Keratinocyte (primary cell): ENCODE results near the gene GALT. TPM values are rescaled to one million over a fixed set of nuclear protein-coding genes. Genes with fewer than 3 reads are reported as not detected.

ENCODE experiments used
- DNase-seq: peaks from one replicate; pipeline ENCODE4 v3.0.0-alpha.2; 2011; ENCODE audit warnings: low read depth, missing footprints, low spot score
- FAIRE-seq: peaks from 2 replicates; lab custom pipeline; 2011; peaks lifted over from hg19 to GRCh38; lab: Jason Lieb, UNC
- H2AFZ ChIP-seq: 2 replicates; pipeline ENCODE4 v1.6.0; 2012; ENCODE audit warnings: low read length, control low read depth, inconsistent platforms; ENCODE audit not compliant: control insufficient read depth
- H3K27ac ChIP-seq: 2 replicates; pipeline ENCODE4 v1.5.1; 2011; ENCODE audit warnings: low read length; ENCODE audit not compliant: control insufficient read depth, insufficient read depth
- H3K27me3 ChIP-seq: 3 replicates; pipeline ENCODE4 v1.6.0; 2011; ENCODE audit warnings: low read length; ENCODE audit not compliant: control insufficient read depth, insufficient read depth; ENCODE audit errors: extremely low read depth
- H3K36me3 ChIP-seq, 2 experiments: 2 replicates in 1 of 2; 3 replicates in 1 of 2; pipeline ENCODE4 v1.5.1; 2011; ENCODE audit warnings: low read length in 2 of 2, mild to moderate bottlenecking in 1 of 2; ENCODE audit not compliant: control insufficient read depth in 2 of 2, insufficient read depth in 2 of 2; ENCODE audit errors: extremely low read depth in 1 of 2
- H3K4me1 ChIP-seq: 3 replicates; pipeline ENCODE4 v1.5.1; 2011; ENCODE audit warnings: low read length; ENCODE audit not compliant: control insufficient read depth, insufficient read depth; ENCODE audit errors: extremely low read depth
- H3K4me2 ChIP-seq: 3 replicates; pipeline ENCODE4 v1.6.0; 2011; ENCODE audit warnings: low read depth, low read length; ENCODE audit not compliant: control insufficient read depth, insufficient read depth; ENCODE audit errors: extremely low read depth
- H3K4me3 ChIP-seq, 3 experiments: fragments of 200-600 bp in 1 of 3; sonication (generic) in 1 of 3; 2 replicates in 2 of 3; 3 replicates in 1 of 3; pipeline ENCODE4 v1.5.1; 2011 to 2016; ENCODE audit warnings: low read length in 3 of 3, mild to moderate bottlenecking in 3 of 3, control low read depth in 2 of 3, inconsistent platforms in 1 of 3, low read depth in 1 of 3, mixed read lengths in 1 of 3, mixed run types in 1 of 3, moderate library complexity in 1 of 3; ENCODE audit not compliant: control insufficient read depth in 2 of 3, insufficient read depth in 2 of 3; ENCODE audit errors: extremely low read depth in 1 of 3
- H3K79me2 ChIP-seq: 2 replicates; pipeline ENCODE4 v1.6.0; 2012; ENCODE audit warnings: low read length; ENCODE audit not compliant: control insufficient read depth, insufficient read depth
- H3K9ac ChIP-seq: 3 replicates; pipeline ENCODE4 v1.6.0; 2011; ENCODE audit warnings: low read length; ENCODE audit not compliant: control insufficient read depth, insufficient read depth; ENCODE audit errors: extremely low read depth
- H3K9me1 ChIP-seq: 3 replicates; pipeline ENCODE4 v1.6.0; 2011; ENCODE audit warnings: low read length; ENCODE audit not compliant: control insufficient read depth, insufficient read depth; ENCODE audit errors: extremely low read depth
- H3K9me3 ChIP-seq: 2 replicates; pipeline ENCODE4 v1.5.1; 2012; ENCODE audit warnings: low read depth, low read length; ENCODE audit not compliant: control insufficient read depth
- H4K20me1 ChIP-seq: 3 replicates; pipeline ENCODE4 v1.6.0; 2011; ENCODE audit warnings: low read length; ENCODE audit not compliant: control insufficient read depth, insufficient read depth; ENCODE audit errors: extremely low read depth
- EZH2 ChIP-seq: IDR thresholded peaks from one replicate; pipeline ENCODE4 v1.6.1; 2012; ENCODE audit warnings: inconsistent platforms, mild to moderate bottlenecking, low read length, moderate library complexity
- dilution Hi-C: fragments of 300-500 bp; cut with MboI; formaldehyde crosslinking; loops from one replicate; pipeline ENCODE4 v1.7.0; 2020; ENCODE audit warnings: low sequenced_read_pairs; ENCODE audit not compliant: extremely low pct_ligation_motif_present
- polyA plus RNA-seq, 5 experiments: library from polyadenylated mRNA; depleted of rRNA in 3 of 5; stranded (reverse) in 3 of 5; stranded (forward) in 1 of 5; unstranded in 1 of 5; fragments of >200 nt; gene quantifications; 1 replicate in 1 of 5; 2 replicates in 3 of 5; 3 replicates in 1 of 5; pipeline versions ENCODE4 v1.2.1 to v1.2.3, GENCODE V29; 2011 to 2012; ENCODE audit warnings: missing spikeins in 2 of 5, low read depth in 1 of 5, low replicate concordance in 1 of 5
- small RNA-seq, 3 experiments: library from RNA; depleted of rRNA; stranded (forward); fragments of <200 nt; gene quantifications; one replicate each; pipeline ENCODE3, GENCODE V24; 2012; ENCODE audit warnings: low read depth in 3 of 3, low replicate concordance in 1 of 3; ENCODE audit not compliant: insufficient read length in 3 of 3
- TF ChIP-seq, protein P1 (sequence below), 3 experiments: IDR thresholded peaks in 1 of 3; conservative IDR thresholded peaks in 1 of 3; optimal IDR thresholded peaks in 1 of 3; 2 replicates in 2 of 3; 3 replicates in 1 of 3; pipeline versions ENCODE3 to v1.5.1; 2011; ENCODE audit warnings: low read length in 3 of 3, mild to moderate bottlenecking in 3 of 3, moderate library complexity in 2 of 3, control low read depth in 1 of 3, inconsistent platforms in 1 of 3; ENCODE audit not compliant: insufficient read depth in 2 of 3; ENCODE audit errors: extremely low read depth in 1 of 3

GALT gene
- polyA plus RNA-seq, 1 donor (not counting 4 experiments of a cell fraction or from before 2014, with no cell fraction given), result 30.8 TPM

DNA sequence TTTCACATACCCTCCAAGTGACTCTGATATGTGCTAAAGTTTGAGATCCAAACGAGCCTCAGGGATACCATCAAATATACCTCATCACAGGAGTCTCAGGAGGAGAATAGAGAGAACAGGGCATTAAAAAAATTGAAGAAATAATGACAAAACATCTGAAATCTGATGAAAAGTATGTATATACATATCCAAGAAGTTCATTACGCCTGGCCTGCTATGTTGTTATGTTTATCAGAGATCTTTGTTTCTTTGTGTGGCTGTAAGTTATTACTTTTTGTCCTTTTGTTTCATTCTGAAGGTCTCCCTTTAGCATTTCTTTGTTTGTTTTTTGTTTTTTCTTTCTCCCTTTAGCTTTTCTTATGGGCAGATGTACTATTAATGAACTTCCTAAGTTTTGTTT lies 47.1 kb downstream of the GALT start:
- Histone ChIP-seq H4K20me1 (no peaks in the 10 kb centered on the region), H3K9me1 (no peaks in the 10 kb centered on the region), H3K79me2 (no peaks in the 10 kb centered on the region), H2AFZ (no peak overlapping the region), H3K9me3 (no peaks in the 10 kb centered on the region), H3K4me1 (no peaks in the 10 kb centered on the region), H3K36me3 (no peaks in the 10 kb centered on the region), H3K27me3 (no peaks in the 10 kb centered on the region), H3K4me2 (no peak overlapping the region), H3K9ac (no peak overlapping the region), H3K4me3 (no peak overlapping the region), H3K27ac (no peak overlapping the region)
- DNase-seq (no peak), FAIRE-seq (no peak)
- TF ChIP-seq EZH2, result no peak
- TF ChIP-seq, protein P1, sequence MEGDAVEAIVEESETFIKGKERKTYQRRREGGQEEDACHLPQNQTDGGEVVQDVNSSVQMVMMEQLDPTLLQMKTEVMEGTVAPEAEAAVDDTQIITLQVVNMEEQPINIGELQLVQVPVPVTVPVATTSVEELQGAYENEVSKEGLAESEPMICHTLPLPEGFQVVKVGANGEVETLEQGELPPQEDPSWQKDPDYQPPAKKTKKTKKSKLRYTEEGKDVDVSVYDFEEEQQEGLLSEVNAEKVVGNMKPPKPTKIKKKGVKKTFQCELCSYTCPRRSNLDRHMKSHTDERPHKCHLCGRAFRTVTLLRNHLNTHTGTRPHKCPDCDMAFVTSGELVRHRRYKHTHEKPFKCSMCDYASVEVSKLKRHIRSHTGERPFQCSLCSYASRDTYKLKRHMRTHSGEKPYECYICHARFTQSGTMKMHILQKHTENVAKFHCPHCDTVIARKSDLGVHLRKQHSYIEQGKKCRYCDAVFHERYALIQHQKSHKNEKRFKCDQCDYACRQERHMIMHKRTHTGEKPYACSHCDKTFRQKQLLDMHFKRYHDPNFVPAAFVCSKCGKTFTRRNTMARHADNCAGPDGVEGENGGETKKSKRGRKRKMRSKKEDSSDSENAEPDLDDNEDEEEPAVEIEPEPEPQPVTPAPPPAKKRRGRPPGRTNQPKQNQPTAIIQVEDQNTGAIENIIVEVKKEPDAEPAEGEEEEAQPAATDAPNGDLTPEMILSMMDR (optimal IDR thresholded peaks at IDR 0.05 in 1 of 3, IDR thresholded peaks at IDR 0.05 in 1 of 3, conservative IDR thresholded peaks at IDR 0.05 in 1 of 3; ENCODE audit: extremely low read depth in 1 of 3, insufficient read depth in 2 of 3, low read length in 3 of 3), result no peak
- dilution Hi-C loops, result no loop called here

DNA sequence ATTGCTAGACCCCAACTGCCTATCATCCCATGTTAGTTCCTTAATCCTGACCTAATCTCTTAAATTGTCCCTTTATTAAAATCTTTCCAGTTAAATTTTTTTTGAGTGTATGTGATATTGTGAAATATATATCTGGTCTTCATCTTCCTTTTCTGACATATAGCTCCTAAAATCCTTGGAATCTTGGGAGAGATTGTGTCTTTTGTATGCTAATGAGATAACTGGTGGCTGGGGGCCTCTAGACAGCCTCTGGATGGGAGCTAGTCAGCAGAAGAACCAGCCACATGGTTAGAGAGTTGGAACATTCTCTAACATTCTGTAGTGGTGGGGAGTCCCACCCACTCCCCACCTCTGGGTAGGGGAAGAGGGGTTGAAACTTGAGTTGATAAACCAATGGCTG lies 48.3 kb downstream of the GALT start:
- DNase-seq (no peak), FAIRE-seq (no peak)
- Histone ChIP-seq H3K79me2 (no peaks in the 10 kb centered on the region), H3K9ac (no peak overlapping the region), H3K27me3 (no peaks in the 10 kb centered on the region), H3K4me1 (no peaks in the 10 kb centered on the region), H3K9me3 (no peaks in the 10 kb centered on the region), H2AFZ (no peak overlapping the region), H3K27ac (no peak overlapping the region), H3K9me1 (no peaks in the 10 kb centered on the region), H3K36me3 (no peaks in the 10 kb centered on the region), H3K4me2 (no peak overlapping the region), H4K20me1 (no peaks in the 10 kb centered on the region), H3K4me3 (no peak overlapping the region)
- dilution Hi-C loops, result no loop called here
- TF ChIP-seq EZH2, result no peak
- TF ChIP-seq, protein P1 (optimal IDR thresholded peaks at IDR 0.05 in 1 of 3, IDR thresholded peaks at IDR 0.05 in 1 of 3, conservative IDR thresholded peaks at IDR 0.05 in 1 of 3; ENCODE audit: extremely low read depth in 1 of 3, insufficient read depth in 2 of 3, low read length in 3 of 3), result no peak

Small RNAs within 50 kb of the gene (small RNA-seq; reads per million reads assigned to genes)
- gene CCL27, result 0 reads per million in 3 experiments

Other genes starting within 250 kb of the GALT start
- 8.9 to 10.6 TPM (median 9.2 TPM) in 3 replicates for gene FAM219A, start 188.1 kb upstream of the GALT start, polyA plus RNA-seq
- gene DNAI1, start 187.9 kb upstream of the GALT start, polyA plus RNA-seq, result 0.08 TPM in 1 of 3 replicates, not detected in the others
- gene ENHO, start 123.7 kb upstream of the GALT start, polyA plus RNA-seq, result 0.06 TPM in 1 of 3 replicates, not detected in the others
- gene CNTFR, start 57.0 kb upstream of the GALT start, polyA plus RNA-seq, result 0.42 to 1.5 TPM (median 0.66 TPM) in 3 replicates
- gene RPP25L, start 34.6 kb upstream of the GALT start, polyA plus RNA-seq, result 21.9 to 37.0 TPM (median 23.4 TPM) in 3 replicates
- gene DCTN3, start 26.2 kb upstream of the GALT start, polyA plus RNA-seq, result 71.0 to 129 TPM (median 106 TPM) in 3 replicates
- 0.03 to 0.05 TPM in 2 of 3 replicates, not detected in the other for gene ARID3C, start 17.6 kb upstream of the GALT start, polyA plus RNA-seq
- gene SIGMAR1, start 8.9 kb upstream of the GALT start, polyA plus RNA-seq, result 60.1 to 110 TPM (median 74.9 TPM) in 3 replicates
- gene IL11RA, start 5.5 kb downstream of the GALT start, polyA plus RNA-seq, result 1.7 to 7.6 TPM (median 3.1 TPM) in 3 replicates
- gene CCL27, start 16.0 kb downstream of the GALT start, polyA plus RNA-seq, result 0.46 to 1.1 TPM (median 1.1 TPM) in 3 replicates
- gene CCL19, start 44.6 kb downstream of the GALT start, polyA plus RNA-seq, result not detected in 3 replicates
- not detected in 3 replicates for gene CCL21, start 63.5 kb downstream of the GALT start, polyA plus RNA-seq